CD4-positive, alpha-beta T cell treated with Interleukin-4 for 1 hour (primary cell): Measurements from ENCODE around the gene SNX27.
"Not testable (repeated sequence)": the region's sequence is repeated elsewhere in the genome, so short reads cannot be mapped to it uniquely, and the experiment has no call there.

Experiments used
- DNase-seq, 2 donors: peaks; one replicate each; pipeline ENCODE4 v3.0.0-alpha.2; 2020 to 2022

Gene SNX27

DNA sequence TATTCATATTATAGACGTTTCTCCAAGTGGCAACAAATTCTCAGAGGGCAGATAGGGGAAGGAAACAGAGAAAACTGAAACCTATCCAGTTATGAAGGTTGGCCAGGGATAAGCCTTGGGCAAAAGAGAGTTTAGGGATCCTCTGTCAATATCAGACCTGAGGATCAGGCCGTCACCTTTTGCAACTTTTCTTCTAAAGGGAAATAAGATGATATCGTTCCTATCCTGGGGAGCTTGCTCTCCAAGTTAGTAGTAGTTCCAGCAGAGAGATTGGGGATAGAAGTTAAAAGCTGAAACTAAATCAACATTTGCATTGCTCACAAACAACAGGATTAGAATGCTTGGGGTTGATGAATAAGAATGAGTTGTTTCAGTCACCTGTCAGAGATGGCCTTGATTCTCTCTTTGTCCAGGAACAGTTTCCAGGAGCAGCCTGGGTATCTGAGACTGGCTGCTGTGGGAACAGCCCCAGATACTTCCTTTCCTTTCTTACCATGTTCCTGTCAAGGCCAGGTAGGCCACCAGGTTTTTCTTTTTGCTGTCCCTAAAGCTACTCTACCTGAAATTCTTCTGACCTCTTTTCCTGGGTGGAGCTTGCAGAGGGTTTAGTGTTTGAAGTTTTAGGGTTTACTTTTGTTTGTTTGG lies 112.0 kb downstream of the SNX27 start:
- no peak for DNase-seq

DNA sequence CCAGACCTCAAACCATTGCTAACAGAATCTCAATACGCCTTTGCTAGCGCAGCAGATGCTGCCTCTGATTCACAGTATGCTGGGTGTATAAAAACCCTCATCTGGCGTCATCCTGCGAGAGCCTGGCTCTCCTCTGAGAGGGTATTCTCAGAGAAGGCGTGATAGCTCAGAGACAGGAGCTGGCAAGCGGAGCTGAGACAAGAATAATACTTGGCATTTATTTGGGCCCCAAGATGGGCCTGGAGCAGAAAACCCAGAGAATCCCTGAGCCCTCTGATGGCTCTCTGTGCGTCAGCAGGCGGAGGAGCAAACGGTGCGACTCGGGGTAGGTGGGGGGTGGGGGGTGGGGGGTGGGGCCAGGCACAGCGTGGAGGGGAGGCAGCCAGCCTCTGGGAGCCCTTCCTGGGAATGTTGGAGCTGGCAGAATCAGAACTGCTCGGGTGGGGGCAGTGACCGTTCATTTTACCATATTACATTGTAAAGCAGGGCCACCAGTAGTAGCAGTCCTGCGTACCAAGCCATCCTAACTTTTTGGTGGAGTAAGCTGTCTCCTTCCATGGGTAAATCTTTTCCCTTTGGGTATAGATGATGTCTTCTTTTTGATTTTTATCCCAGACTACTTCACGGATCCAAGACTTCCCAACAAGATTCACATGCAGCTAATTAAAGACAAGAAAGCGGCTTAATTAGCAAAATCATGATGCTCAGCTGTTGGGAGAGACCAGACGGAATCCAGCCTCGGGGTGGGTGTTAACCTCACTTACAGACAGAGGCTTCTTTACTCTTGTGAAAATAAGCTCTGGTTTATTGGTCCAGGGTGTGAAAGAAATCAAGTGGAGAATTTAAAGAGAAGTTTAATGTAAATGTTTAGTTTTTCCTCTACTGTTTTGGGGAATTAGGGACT lies 116.6 kb downstream of the SNX27 start:
- DNase-seq = no peak

DNA sequence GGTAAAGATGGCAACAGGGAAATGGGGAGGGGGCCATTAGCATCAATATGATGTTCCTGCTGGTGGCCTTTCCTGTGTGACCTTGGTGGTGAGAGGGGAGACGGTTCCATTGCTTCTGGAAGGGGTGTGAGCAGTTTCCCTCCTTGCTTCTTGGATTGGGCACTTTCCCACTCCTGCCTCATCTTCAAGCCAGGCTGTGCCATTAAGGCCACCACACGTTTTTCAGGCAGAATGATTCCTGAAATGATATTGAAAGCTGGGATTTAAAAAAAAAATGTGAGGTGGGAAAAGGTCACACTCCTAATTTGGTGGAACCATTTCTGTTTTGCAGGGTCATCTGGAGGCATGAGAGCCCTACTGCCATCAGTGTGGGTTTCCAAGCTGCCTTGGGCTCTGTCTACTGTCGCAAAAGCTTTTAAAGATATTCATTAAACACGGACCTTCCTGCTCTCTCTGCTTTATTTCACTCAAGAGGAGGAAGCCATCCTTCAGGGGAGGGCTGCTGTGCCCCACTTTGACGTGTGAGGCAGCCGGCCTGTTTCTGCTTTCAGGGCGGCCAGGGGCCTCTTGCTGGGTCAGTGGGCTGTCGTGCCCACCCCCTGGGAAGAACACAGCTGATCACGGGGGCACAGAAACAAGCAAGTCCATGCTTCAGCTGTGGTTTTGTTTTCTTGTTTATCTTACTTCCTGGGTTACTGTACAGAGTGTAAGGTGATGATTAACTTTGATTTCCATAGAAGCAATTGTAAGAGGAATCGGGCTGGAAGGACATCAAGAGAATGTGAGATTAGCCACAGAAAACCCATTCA lies 117.5 kb downstream of the SNX27 start:
- DNase-seq = no peak

DNA sequence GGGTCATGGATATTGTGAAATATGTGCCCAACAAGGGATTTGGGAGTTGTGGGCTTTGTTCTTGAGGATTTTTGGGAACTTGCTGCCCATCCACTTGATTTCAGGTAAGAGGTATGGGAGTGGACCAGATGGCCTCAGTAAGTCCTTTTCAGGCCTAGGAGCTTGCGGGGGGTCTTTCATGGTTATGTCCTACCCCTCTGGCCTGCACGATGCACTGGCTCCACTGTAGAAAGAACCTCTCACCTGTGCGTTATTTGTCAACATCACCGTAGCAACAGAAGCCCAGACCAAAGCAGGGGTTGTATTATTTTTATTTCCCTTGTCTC lies 118.1 kb downstream of the SNX27 start:
- no peak for DNase-seq

DNA sequence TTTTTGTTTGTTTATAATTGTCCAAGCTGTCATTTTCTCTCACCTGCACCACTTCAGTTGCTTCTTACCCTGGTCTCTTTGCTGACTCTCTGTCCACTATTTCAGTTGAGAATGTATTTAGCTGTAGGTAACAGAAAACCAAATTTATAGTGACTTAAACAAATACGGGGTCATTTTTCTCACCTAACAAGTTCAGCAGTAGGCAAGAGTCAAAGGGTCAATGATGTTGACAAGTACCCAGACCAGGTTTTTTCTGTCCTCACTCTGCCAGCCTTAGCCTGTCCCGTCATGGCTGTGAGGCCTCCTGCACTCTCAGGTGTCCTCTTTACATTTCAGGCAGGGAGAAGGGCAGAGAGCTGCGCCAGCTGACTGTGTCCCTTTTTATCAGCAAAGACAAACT lies 121.3 kb downstream of the SNX27 start:
- DNase-seq = no peak

DNA sequence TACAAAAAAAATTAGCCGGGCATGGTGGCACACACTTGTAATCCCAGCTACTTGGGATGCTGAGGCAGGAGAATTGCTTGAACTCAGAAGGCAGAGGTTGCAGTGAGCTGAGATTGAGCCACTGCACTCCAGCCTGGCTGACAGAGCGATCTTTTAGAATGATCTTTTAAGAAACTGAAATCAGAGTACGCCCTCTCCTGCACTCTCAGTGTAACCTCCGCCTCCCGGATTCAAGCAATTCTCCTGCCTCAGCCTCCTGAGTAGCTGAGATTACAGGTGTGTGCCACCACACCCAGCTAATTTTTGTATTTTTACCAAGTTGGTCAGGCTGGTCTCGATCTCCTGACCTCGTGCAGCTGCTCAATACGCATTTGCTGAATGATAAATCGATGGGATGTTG lies 122.1 kb downstream of the SNX27 start:
- DNase-seq = not testable (repeated sequence)

DNA sequence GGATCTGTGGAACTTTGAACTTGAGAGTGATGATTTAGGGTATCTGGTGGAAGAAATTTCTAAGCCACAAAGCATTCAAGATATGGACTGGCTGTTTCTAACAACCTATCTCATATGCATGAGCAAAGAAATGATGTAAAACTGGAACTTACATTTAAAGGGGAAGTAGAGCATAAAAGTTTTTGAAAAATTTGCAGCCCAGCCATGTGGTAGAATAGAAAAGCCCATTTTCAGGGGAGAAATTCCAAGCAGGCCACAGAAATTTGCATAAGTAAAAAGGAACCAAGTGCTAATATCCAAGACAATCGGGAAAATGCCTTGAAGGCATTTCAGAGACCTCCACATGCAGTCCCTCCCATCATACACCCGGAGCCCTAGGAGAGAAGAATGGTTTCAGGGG lies 125.2 kb downstream of the SNX27 start:
- DNase-seq = no peak

DNA sequence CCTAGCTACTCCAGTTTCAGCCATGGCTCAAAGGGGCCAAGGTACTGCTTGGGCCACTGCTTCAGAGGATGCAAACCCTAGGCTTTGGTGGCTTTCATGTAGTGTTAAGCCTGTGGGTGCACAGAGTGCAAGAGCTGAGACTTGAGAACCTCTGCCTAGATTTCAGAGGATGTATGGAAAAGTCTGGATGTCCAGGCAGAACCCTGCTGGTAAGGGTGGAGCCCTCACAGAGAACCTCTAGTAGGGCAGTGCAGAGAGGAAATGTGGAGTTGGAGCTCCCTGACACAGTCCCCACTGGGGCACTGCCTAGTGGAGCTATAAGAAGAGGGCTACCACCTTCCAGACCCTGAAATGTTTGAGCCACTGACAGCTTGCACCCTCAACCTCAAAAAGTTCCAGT lies 125.6 kb downstream of the SNX27 start:
- DNase-seq = no peak

DNA sequence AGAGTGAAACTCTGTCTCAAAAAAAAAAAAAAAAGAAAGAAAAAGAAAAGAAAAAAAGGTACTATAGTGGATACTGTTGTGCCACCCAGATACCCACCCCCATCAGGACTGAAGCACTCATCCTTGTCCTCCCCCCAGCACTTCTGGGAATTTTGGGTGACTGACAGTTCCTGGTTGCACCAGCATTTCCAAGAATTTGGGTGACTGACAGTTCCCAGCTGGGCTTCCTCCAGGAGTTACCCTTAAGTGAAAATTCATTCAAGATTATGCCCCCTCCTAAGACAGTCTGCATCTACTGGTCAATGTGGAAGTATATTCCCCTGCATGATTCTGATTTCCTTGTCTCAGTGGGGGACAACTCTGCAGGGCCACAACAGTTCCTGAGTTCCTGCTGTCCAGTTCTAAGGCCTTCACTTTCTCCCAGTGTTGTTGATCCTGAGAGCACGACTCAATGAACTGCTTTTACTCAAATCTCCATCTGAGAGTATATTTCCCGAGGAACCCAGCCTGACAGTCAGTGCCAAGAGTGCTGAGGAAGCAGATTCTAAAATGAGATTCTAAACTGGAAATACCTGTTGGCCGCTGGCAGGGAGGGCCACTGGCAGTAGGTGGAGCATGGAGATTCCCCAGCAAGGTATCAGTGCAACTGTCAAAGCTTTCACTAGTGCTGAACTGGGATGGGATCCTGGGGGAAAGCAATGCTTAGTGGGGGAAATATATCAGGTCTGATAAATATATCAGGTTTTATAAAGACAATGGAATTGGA lies 127.9 kb downstream of the SNX27 start:
- no peak for DNase-seq

DNA sequence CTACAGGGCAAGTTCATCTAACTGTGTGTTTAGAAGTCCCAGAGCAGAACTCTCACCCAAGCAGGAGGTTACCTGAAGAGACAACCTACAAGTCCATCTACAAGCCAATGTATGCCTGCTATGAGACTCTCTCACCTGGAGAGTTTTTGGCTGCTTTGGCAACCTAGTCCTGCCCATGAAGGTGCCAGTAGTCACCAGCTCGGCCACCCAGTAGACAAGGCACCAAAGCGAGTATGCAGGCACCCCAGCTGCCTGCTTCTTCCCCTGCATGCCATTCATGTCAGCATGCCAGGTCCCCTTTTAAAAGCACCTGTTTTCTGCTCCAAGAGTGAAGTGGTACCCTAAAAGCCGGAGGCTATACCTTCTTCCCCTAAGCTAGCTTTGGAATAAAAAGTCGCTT lies 129.7 kb downstream of the SNX27 start:
- no peak for DNase-seq
